Sigmoid colon (tissue), 3 donors: ENCODE results near the gene UBAC1.

Experiments used
- POLR2A ChIP-seq, 2 donors: fragments of 450-650 bp; IDR thresholded peaks; one replicate each; pipeline ENCODE4 v1.6.1; 2016; ENCODE audit warnings: antibody characterized with exemption in 2 of 2, mild to moderate bottlenecking in 2 of 2, moderate library complexity in 2 of 2
- TF ChIP-seq, protein P1 (sequence below), 4 experiments: fragments of 450-650 bp in 3 of 4; fragments of 200-600 bp in 1 of 4; IDR thresholded peaks; one replicate each; pipeline ENCODE4 v1.5.1; 2016 to 2019; ENCODE audit warnings: antibody characterized with exemption in 4 of 4, mild to moderate bottlenecking in 3 of 4, moderate library complexity in 2 of 4

GRCh38 chr9:135928074-135928730 lies 33.0 kb downstream of the UBAC1 start:
- TF ChIP-seq, protein P1, sequence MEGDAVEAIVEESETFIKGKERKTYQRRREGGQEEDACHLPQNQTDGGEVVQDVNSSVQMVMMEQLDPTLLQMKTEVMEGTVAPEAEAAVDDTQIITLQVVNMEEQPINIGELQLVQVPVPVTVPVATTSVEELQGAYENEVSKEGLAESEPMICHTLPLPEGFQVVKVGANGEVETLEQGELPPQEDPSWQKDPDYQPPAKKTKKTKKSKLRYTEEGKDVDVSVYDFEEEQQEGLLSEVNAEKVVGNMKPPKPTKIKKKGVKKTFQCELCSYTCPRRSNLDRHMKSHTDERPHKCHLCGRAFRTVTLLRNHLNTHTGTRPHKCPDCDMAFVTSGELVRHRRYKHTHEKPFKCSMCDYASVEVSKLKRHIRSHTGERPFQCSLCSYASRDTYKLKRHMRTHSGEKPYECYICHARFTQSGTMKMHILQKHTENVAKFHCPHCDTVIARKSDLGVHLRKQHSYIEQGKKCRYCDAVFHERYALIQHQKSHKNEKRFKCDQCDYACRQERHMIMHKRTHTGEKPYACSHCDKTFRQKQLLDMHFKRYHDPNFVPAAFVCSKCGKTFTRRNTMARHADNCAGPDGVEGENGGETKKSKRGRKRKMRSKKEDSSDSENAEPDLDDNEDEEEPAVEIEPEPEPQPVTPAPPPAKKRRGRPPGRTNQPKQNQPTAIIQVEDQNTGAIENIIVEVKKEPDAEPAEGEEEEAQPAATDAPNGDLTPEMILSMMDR (IDR thresholded peaks at IDR 0.05): no peak
- no peak for TF ChIP-seq POLR2A (IDR thresholded peaks at IDR 0.05)
